GM20000 (cell line): ENCODE results near the gene HOXD9.

Source experiments
- DNase-seq: peaks from one replicate; pipeline ENCODE4 v3.0.0; 2012; ENCODE audit warnings: low spot score
- TF ChIP-seq, protein P1 (sequence below): IDR thresholded peaks from 2 replicates; pipeline ENCODE4 v1.5.1; 2012; ENCODE audit warnings: mild to moderate bottlenecking, control low read depth; ENCODE audit errors: extremely low read depth, missing control alignments

HOXD9 gene

DNA sequence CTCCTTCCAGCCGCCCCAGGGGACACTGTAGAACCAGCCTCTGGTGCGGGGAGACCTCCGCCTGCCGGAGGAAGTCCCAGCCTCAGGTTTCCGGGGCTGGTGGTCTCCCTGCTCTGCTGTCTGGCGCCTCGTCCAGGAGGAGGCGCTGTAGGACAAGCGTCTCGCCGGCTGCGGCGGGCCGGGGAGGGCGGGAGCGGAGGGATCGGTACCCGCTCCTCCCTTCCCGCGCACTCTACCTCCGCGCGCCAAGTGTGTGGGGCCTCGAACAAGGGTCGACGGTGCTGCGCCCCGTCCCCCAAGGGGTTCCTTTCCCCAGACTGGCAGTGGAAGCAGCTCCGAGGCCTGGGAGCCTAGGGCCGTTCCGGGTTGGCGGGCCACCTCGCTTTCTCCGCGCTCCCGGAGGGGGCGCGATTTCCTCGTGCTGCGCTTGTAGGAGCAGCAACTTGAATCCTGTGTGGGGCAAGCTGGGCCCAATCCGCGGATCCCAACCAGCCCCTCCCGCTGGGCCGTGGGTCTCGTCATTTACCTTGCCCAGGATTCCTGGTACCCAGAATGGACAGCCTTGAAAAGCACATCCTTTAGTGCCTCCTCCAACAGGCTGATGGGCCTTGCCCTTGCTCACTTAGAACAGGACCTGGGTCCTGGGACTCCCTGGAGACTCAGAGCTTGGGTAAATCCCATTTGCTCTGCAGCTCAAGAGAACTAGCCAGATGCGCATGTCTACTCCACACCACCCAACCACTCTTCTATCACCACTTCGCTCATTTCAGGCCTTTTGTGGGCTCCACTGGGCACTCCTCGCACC is 18.2 kb downstream of the HOXD9 start:
- TF ChIP-seq, protein P1, sequence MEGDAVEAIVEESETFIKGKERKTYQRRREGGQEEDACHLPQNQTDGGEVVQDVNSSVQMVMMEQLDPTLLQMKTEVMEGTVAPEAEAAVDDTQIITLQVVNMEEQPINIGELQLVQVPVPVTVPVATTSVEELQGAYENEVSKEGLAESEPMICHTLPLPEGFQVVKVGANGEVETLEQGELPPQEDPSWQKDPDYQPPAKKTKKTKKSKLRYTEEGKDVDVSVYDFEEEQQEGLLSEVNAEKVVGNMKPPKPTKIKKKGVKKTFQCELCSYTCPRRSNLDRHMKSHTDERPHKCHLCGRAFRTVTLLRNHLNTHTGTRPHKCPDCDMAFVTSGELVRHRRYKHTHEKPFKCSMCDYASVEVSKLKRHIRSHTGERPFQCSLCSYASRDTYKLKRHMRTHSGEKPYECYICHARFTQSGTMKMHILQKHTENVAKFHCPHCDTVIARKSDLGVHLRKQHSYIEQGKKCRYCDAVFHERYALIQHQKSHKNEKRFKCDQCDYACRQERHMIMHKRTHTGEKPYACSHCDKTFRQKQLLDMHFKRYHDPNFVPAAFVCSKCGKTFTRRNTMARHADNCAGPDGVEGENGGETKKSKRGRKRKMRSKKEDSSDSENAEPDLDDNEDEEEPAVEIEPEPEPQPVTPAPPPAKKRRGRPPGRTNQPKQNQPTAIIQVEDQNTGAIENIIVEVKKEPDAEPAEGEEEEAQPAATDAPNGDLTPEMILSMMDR: peak; percentile 96
- DNase-seq: peak; percentile 94

GRCh38 chr2:176142281-176142680 is 19.8 kb downstream of the HOXD9 start:
- TF ChIP-seq, protein P1: no peak
- no peak for DNase-seq

GRCh38 chr2:176145085-176145969 is 22.8 kb downstream of the HOXD9 start:
- no peak for DNase-seq
- TF ChIP-seq, protein P1: no peak

DNA sequence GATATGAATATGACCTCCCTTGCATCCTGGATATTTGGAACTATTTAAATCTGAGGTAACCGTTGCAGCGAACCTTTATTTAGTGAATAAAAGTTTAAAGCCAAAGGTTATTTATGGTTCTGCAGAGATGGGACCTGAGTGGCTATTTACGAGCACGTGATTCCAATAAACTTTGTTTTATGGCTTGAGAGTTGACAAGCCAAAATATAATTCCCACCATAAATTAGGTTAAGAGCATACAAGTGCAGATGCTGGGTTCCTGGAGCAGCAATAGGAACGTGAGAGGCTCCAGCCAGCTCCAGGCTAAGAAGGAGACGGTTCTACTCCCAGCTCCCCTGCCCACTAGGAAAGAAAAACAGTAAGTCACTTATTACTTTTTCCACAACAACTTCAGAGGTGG is 23.6 kb downstream of the HOXD9 start:
- no peak for DNase-seq
- TF ChIP-seq, protein P1: no peak

DNA sequence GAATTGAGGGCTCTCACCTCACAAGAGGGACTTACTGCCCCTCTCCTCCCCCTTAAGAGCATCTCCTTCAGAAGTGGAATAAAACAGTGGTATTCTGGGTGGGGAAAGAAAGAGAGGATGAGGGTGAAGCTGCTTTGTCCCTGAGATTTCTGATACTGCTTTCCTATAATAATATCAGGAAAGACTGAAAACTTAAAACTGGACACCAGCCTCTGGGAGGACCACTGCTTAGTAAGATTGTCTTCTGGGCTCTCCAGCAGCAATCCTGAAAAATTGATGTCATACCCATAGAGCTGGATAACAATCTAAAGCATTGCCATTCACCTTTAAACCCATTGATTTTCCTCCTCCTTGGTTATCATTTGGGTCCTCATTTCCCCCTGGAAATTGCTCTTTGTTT is 24.1 kb downstream of the HOXD9 start:
- no peak for DNase-seq
- TF ChIP-seq, protein P1: no peak

DNA sequence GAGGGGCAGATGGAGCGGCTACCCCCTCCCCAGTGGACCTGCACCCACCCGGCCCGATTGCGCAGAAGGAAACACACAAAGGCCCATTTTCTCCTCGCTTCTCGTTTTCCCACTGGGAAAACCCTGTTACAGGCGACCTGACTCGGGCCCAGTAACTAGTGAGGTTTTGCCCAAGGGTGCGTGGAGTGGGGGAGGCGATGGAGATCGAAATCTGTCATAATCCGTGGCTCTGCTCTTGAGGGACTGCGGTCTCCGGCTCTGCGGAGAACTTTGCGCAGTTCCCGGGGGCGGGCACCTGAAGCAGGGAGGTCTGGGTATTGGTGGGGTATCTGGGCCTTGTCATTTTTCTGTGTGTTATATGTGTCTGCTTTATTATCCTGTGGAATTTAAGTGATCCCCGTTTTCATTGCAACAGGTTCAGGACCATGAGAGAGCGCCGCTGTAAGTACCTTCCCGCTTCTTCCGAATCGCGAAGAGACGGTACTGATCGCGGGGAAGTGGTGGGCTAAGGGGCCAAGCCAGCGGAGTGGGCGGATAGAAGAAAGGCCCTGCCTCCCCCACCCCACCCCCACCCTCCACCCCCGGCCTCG is 24.8 kb downstream of the HOXD9 start:
- no peak for DNase-seq
- TF ChIP-seq, protein P1: no peak
